ENCODE measurements around the gene PPP1R3D. TPM values are rescaled to one million over a fixed set of nuclear protein-coding genes. Genes with fewer than 3 reads are reported as not detected.

PPP1R3D gene
- total RNA-seq, 4 donors from 2014 or later, result 7.1 to 10.4 (median 7.6) TPM

DNA sequence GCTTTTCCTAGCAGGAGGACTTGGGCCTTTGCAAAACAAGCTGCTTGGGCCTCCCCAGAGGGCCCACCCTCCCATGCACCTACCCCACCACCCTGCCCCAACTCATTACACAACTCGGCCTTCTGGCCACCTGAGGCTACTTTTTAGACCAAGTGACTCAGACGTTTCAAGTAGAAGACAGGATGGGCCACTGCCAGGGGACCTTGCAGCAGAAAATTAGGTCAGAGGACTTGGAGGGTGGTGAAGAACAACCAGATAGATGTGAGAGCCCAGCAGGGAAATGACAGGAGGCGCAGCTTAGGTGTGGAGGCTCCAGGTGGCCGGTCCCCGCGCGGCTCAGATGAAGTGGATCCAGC lies 1.4 kb downstream of the PPP1R3D start:
- peaks cover 3 to 5% of the 10 kb centered on the region in 2 donors for H3K36me3 ChIP-seq
- no peak overlapping the region for H3K4me3 ChIP-seq (replicated peaks in 1 of 3)
- intact Hi-C loops (cut with DNase I), result no loop called here
- H3K27me3 ChIP-seq, result no peaks in the 10 kb centered on the region
- H3K9me3 ChIP-seq, result no peaks in the 10 kb centered on the region
- TF ChIP-seq, protein P1, sequence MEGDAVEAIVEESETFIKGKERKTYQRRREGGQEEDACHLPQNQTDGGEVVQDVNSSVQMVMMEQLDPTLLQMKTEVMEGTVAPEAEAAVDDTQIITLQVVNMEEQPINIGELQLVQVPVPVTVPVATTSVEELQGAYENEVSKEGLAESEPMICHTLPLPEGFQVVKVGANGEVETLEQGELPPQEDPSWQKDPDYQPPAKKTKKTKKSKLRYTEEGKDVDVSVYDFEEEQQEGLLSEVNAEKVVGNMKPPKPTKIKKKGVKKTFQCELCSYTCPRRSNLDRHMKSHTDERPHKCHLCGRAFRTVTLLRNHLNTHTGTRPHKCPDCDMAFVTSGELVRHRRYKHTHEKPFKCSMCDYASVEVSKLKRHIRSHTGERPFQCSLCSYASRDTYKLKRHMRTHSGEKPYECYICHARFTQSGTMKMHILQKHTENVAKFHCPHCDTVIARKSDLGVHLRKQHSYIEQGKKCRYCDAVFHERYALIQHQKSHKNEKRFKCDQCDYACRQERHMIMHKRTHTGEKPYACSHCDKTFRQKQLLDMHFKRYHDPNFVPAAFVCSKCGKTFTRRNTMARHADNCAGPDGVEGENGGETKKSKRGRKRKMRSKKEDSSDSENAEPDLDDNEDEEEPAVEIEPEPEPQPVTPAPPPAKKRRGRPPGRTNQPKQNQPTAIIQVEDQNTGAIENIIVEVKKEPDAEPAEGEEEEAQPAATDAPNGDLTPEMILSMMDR (IDR thresholded peaks at IDR 0.05), result no peak
- TF ChIP-seq POLR2A (IDR thresholded peaks at IDR 0.05), result no peak
- H3K4me1 ChIP-seq, result peaks cover 17 to 25% of the 10 kb centered on the region in 2 donors
- H3K27ac ChIP-seq, result no peak overlapping the region
- peak; percentile 59 to 61 for DNase-seq
- WGBS, 2 donors, result 75 to 80% methylated on average over 7 of the region's 7 CpGs

DNA sequence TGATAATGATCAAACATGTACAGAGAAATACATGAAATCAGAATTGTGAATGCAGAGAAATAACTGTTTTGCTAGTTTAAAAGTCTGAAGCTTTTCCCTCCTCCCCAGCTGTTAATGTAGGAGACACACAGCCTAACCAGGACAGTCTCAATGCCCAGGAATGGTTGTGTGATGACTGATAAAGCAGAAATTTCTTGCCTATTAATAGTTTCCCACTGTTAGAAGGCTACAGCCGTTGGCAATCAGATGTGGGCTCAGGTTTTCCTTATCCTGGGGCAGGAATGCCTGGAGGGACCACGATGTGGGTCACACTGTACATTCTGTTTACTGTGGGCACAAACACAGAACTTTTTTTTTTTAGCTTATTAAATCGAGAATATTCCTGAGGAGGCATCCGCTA lies 1.9 kb downstream of the PPP1R3D start:
- intact Hi-C loops (cut with DNase I), result no loop called here
- H3K27ac ChIP-seq, result no peak overlapping the region

DNA sequence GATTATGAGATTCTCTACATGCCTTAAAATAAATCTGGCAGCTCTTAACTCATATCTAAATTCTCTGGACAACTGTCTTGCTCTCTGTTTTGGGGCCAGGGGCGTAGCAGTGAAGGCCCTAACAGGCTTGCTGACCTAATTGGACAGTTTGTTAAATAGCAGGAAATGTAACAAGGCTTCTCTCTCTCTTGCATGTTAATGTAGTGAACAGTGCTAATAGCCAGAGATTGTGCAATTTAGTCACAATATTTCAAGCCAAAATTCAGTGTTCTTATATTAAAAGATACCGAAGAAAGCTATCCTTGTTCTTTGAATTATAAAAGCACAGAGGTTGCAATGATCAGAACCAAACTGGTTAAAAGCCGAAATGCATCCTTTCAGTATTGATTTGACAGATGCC lies 3.0 kb downstream of the PPP1R3D start:
- WGBS, 2 donors, result 75 to 88% methylated on average over 3 of the region's 3 CpGs
- Histone ChIP-seq H3K4me3 (replicated peaks in 1 of 3) (no peak overlapping the region), H3K4me1 (peaks cover 20 to 31% of the 10 kb centered on the region in 2 donors), H3K9me3 (no peaks in the 10 kb centered on the region), H3K27me3 (no peaks in the 10 kb centered on the region), H3K36me3 (no peaks in the 10 kb centered on the region), H3K27ac (no peak overlapping the region)
- DNase-seq, result no peak
- TF ChIP-seq, protein P1 (IDR thresholded peaks at IDR 0.05), result no peak
- TF ChIP-seq POLR2A (IDR thresholded peaks at IDR 0.05), result no peak
- intact Hi-C loops (cut with DNase I), result no loop called here

More for the DNA sequence above, 1.9 kb downstream of the PPP1R3D start:
- TF ChIP-seq, protein P1 (IDR thresholded peaks at IDR 0.05), result no peak
- peaks cover 19 to 29% of the 10 kb centered on the region in 2 donors for H3K4me1 ChIP-seq
- peaks cover 0 to 5% of the 10 kb centered on the region in 2 donors for H3K36me3 ChIP-seq
- H3K27me3 ChIP-seq, result no peaks in the 10 kb centered on the region
- H3K9me3 ChIP-seq, result no peaks in the 10 kb centered on the region
- H3K4me3 ChIP-seq (replicated peaks in 1 of 3), result no peak overlapping the region
- no peak for DNase-seq
- WGBS, 2 donors, result 90 to 91% methylated on average over 4 of the region's 4 CpGs

DNA sequence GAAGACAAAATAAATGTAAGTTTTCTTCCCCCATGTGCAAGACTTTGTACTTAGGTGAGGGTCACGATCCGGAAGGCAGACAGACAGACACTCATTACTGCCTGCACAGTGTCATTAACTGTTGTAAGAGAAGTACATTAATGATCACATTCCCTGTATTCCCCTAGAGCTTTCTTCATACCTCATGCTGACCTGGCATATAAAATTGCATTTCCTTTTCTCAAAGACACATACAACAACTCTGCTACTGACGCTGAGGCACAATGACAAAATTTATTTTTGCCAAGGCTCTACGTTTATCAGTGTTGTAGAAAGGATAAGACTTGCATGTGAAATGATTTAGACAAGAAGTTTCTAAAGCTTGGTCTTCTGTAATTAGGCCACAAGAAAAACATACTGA lies 3.7 kb downstream of the PPP1R3D start:
- TF ChIP-seq, protein P1 (IDR thresholded peaks at IDR 0.05), result no peak
- TF ChIP-seq POLR2A (IDR thresholded peaks at IDR 0.05), result no peak
- H3K4me3 ChIP-seq (replicated peaks in 1 of 3), result no peak overlapping the region
- H3K4me1 ChIP-seq, result peaks cover 20 to 27% of the 10 kb centered on the region in 2 donors
- no peaks in the 10 kb centered on the region for H3K9me3 ChIP-seq
- no peak overlapping the region for H3K27ac ChIP-seq
- 89 to 90% methylated on average over 4 of the region's 4 CpGs for WGBS, 2 donors
- H3K27me3 ChIP-seq, result no peaks in the 10 kb centered on the region
- no peaks in the 10 kb centered on the region for H3K36me3 ChIP-seq
- DNase-seq, result no peak
- intact Hi-C loops (cut with DNase I), result no loop called here

DNA sequence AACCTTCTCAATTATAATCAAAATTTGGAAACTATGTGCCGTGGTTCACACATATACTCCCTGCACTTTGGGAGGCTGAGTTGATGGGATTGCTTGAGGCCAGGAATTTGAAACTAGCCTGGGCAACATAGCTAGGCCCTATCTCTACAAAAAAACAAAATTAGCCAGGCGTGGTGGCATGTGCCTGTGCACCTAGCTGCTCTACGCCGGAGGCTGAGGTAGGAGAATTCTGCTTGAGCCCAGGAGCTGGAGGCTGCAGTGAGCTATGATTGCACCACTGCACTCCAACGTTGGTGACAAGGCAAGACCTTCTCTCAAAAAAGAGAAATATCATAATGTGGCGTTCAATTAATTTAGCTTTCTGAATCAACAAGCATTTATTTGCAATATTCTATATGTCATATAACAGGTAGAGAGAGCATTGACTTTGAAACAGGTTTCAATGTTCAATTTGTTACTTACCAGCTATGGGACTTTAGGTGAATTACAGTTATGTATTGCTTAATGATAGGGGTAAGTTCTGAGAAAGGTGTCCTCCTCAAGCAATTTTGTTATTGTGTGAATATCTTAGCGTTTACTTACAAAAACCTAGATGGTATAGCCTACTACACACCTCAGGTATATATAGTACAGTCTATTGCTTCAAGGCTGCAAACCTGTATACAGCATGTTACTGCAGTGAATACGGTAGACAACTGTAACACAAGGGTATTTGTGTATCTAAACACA lies 4.5 kb downstream of the PPP1R3D start:
- intact Hi-C loops (cut with DNase I), result no loop called here
- Histone ChIP-seq H3K4me3 (replicated peaks in 1 of 3) (no peak overlapping the region), H3K27ac (no peak overlapping the region), H3K9me3 (no peaks in the 10 kb centered on the region), H3K27me3 (no peaks in the 10 kb centered on the region), H3K36me3 (no peaks in the 10 kb centered on the region), H3K4me1 (peaks cover 16 to 23% of the 10 kb centered on the region in 2 donors)
- 94 to 96% methylated on average over 8 of the region's 8 CpGs for WGBS, 2 donors
- DNase-seq, result no peak
- no peak for TF ChIP-seq POLR2A (IDR thresholded peaks at IDR 0.05)
- TF ChIP-seq, protein P1 (IDR thresholded peaks at IDR 0.05), result no peak

Measured in thyroid gland (tissue), 4 donors.